ENCODE measurements around the gene GFRA4. TPM values are rescaled to one million over a fixed set of nuclear protein-coding genes. Genes with fewer than 3 reads are reported as not detected.

Gene GFRA4
- total and polyA plus RNA-seq, 2 donors (not counting 3 experiments of a cell fraction or from before 2014, with no cell fraction given): not detected

DNA sequence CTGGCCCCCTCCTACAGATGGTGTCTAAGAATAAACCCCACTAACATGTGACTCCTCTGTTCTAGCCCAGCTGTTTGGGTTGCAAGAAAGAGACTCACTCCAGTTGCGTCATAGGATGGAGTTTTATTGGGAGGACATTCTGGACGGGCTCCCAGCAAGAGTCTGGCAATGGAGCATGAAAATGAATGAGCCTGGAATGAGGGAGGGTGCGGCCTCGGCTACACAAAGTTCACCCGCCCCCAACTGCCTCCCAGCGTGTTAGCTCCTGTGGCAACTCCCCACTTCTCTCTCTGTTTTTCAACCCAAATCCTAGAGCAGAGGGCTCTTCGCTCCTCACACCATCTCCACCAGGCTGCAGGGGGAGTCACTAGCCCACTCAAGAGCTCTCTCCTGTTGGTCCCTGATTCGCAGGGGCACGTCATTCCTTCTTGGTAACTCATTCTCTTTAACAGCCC is 23.7 kb upstream of the GFRA4 start:
- H3K79me2 ChIP-seq (ENCODE audit: control insufficient read depth, insufficient read depth, low read length): no peaks in the 10 kb centered on the region
- intact Hi-C loops (cut with micrococcal nuclease) (no loop called here), dilution Hi-C loops (cut with MboI; ENCODE audit: extremely low pct_ligation_motif_present, low sequenced_read_pairs) (no loop called here)
- H3K4me2 ChIP-seq (ENCODE audit: insufficient read depth, low read length): no peak overlapping the region
- H4K20me1 ChIP-seq (replicated peaks; ENCODE audit: control insufficient read depth, extremely low read depth, insufficient read depth, low read length): no peaks in the 10 kb centered on the region
- FAIRE-seq (no peak), DNase-seq (ENCODE audit: low read depth, low spot score) (no peak)
- H3K9me3 ChIP-seq (replicated peaks; ENCODE audit: control insufficient read depth, insufficient read depth, low read length): no peaks in the 10 kb centered on the region
- no peak overlapping the region for H3K4me3 ChIP-seq (replicated peaks in 1 of 3; ENCODE audit: insufficient read depth in 1 of 3, low read depth in 1 of 3, low read length in 3 of 3)
- CTCF ChIA-PET: interaction anchor here (1.6 to 6.1 kb wide), 4 partner anchors 10 to 82 kb away, joined by 6 to 26 read pairs (median 18); no protein-coding TSS in a partner anchor
- H3K9ac ChIP-seq (replicated peaks; ENCODE audit: extremely low read depth, insufficient read depth, low read length): no peak overlapping the region
- H3K27ac ChIP-seq (ENCODE audit: insufficient read depth, low read depth, low read length): no peak overlapping the region
- H2AFZ ChIP-seq (ENCODE audit: low read depth, low read length): no peak overlapping the region
- no peaks in the 10 kb centered on the region for H3K9me1 ChIP-seq (replicated peaks; ENCODE audit: control insufficient read depth, extremely low read depth, insufficient read depth, low read length)
- peaks cover 22 to 28% of the 10 kb centered on the region in 2 experiments for H3K27me3 ChIP-seq (ENCODE audit: control insufficient read depth in 2 of 2, insufficient read depth in 2 of 2, low read length in 2 of 2)
- BruUV-seq (replicated peaks): no TSS peak
- no peaks in the 10 kb centered on the region for H3K4me1 ChIP-seq (ENCODE audit: control insufficient read depth, extremely low read depth, insufficient read depth, low read length)
- TF ChIP-seq, protein P1, sequence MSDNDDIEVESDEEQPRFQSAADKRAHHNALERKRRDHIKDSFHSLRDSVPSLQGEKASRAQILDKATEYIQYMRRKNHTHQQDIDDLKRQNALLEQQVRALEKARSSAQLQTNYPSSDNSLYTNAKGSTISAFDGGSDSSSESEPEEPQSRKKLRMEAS (IDR thresholded peaks at IDR 0.05; ENCODE audit: insufficient read depth, insufficient read length): no peak
- TF ChIP-seq POLR2A (IDR thresholded peaks at IDR 0.05; ENCODE audit: low read depth, low read length) (no peak), EZH2 (IDR thresholded peaks at IDR 0.05; ENCODE audit: borderline replicate concordance, low read depth, low read length, severe bottlenecking) (no peak), POLR2AphosphoS5 (IDR thresholded peaks at IDR 0.05; ENCODE audit: insufficient read depth, low read depth, low read length) (no peak), MYC (IDR thresholded peaks at IDR 0.05; ENCODE audit: low read depth, low read length) (no peak), JUN (IDR thresholded peaks at IDR 0.05; ENCODE audit: borderline replicate concordance, insufficient read depth, insufficient read length, low read depth) (no peak), FOS (IDR thresholded peaks at IDR 0.05; ENCODE audit: borderline replicate concordance, insufficient read depth, low read length) (no peak), GATA2 (IDR thresholded peaks at IDR 0.05; ENCODE audit: insufficient read depth, insufficient read length, low read depth, low read length) (no peak)
- TF ChIP-seq, protein P2, sequence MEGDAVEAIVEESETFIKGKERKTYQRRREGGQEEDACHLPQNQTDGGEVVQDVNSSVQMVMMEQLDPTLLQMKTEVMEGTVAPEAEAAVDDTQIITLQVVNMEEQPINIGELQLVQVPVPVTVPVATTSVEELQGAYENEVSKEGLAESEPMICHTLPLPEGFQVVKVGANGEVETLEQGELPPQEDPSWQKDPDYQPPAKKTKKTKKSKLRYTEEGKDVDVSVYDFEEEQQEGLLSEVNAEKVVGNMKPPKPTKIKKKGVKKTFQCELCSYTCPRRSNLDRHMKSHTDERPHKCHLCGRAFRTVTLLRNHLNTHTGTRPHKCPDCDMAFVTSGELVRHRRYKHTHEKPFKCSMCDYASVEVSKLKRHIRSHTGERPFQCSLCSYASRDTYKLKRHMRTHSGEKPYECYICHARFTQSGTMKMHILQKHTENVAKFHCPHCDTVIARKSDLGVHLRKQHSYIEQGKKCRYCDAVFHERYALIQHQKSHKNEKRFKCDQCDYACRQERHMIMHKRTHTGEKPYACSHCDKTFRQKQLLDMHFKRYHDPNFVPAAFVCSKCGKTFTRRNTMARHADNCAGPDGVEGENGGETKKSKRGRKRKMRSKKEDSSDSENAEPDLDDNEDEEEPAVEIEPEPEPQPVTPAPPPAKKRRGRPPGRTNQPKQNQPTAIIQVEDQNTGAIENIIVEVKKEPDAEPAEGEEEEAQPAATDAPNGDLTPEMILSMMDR (IDR thresholded peaks at IDR 0.05; ENCODE audit: extremely low read depth in 1 of 2, insufficient read depth in 1 of 2, low read depth in 1 of 2, low read length in 2 of 2): no peak
- POLR2A ChIA-PET: no interaction called here
- H3K36me3 ChIP-seq (ENCODE audit: control insufficient read depth in 2 of 2, extremely low read depth in 1 of 2, insufficient read depth in 2 of 2, low read length in 2 of 2): no peaks in the 10 kb centered on the region

All from endothelial cell of umbilical vein (primary cell).